GM19463 (cell line): ENCODE measurements around the gene CA4.

Experiments used
- ATAC-seq: cut with Tn5 transposase; IDR thresholded peaks from one replicate; pipeline ENCODE4 v1.9.1; 2021; ENCODE audit warnings: mild to moderate bottlenecking, moderate library complexity; ENCODE audit not compliant: unreplicated experiment

Gene CA4

DNA sequence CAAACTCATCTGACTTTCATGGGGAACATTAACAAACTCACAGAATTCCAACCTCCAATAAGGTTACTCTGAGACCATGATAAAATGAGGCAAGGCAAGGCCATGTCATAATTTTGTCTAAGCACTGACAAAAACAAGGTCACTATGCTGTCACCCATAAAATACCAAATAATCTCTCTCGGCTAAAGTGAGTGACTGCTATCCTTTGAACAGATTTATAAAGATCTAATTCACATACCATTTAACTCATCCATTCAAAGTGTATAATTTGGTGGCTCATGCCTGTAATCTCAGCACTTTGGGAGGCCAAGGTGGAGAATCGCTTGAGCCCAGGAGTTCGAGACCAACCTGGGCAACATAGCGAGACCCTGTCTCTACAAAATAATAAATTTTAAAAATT lies 20.6 kb upstream of the CA4 start:
- no peak for ATAC-seq

DNA sequence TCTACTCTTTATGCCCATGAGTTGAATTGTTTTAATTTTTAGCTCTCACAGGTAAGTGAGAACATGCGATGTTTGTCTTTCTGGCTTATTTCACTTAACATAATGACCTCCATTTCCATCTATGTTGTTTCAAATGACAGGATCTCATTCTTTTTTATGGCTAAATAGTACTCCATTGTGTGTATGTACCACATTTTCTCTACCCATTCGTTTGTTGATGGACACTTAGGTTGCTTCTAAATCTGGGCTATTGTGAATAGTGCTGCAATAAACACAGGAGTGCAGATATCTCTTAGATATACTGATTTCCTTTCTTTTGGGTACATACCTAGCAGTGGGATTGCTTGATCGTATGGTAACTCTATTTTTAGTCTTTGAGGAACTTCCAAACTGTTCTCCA lies 19.3 kb upstream of the CA4 start:
- no peak for ATAC-seq

DNA sequence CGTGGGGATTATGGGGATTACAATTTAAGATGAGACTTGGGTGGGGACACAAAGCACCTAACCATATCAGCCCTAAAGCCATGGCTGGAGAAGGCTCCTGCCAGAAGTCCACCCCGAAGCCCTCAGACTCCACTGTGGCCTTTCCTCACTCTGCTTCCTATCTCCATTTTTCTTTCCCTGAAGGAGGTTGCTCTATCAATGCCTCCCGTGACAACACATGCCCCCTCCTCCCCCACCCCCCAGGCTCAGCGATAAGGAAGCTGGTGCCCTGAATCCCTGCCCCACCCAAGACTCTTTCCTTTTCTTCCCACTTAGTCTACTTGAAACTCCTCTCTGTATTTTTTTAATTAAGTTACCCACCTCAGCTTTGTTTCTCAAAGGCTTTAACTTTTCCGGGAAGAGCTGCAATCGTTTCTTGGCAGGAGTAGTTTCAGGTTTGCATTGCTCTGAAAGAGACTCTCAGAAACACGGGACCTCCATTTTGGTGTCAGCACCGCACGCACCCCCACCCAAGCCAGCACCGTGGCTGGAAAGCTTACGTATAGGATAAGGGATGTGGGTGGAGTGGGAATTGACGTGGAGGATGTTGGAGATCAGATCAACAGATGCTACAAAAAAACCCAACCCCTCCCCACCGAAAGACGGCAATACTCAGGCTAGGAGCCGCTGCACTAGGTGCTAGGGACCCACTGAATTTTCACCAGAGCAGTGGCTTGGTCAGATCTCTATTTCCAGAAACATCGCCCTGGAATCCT lies 15.2 kb upstream of the CA4 start:
- no peak for ATAC-seq

DNA sequence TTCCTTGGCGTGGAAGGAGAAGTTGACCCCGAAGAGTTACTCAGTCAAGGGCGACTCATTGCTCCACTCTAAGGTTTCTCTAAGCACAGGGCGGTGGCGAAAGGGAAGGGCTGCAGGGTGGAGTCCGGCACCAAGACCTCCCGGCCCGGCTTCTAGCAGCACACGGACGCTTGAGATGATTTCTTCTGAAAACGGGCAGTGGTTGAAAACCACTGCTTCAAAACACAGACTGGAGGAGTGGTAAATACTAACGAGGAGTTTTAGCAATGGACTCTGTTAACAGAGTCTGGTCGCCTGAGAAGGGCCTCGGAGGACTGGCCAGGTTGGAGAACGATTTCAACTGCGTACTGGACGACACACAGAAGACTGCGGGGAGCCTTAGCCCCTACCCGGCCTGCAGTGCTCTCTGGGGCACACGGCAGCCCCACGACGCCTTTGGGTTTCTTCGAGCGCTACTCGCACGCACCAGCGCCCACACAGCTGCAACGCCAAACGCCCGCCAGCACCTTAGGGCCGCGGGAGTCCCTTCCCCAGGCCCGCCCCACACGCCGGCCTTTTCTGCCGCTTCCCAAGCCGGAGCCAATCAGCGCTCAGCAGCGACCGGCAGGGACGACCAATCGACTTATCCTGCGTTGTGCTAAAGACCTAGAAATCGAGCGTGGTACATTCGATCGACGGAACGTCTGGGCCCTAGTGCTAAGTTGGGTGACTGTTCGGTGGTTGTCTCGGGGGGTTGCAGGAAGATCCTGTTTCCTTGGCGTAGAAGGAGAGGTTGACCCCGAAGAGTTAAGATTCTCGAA lies 14.4 kb upstream of the CA4 start:
- peak; percentile 94 for ATAC-seq

DNA sequence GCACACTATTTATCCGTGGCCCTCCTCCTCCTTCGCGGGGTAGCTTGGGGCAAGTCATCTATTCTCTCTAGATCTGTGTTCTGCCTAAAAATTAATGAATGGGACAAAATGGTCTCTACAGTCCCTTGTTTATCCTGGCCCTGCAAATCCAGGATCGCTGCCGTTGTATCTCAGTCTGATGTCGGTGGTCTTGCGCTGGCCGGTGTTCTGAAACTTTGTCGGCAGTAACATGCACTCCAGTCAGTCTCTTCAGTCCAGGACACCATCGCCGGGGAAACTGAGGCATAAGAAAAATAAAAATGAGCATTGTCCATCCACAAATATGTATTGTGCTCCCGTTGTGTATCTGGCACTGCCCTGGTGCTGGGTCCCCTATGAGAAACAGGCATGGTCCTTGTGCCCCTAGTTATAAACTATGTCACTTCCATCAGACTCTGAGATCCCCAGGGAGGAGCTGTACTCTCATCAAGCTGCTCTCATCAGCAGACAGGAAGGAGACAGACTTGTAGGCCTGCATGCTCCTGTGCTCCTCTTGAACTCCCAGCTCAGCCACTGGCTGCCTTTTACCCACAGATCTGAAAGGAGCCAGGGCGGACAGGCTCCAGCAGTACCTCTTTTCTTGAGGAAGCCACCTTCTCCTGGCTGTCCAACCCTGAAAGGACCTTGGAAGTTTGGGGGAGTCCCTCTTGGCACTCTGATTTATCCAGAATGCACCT lies 13.7 kb upstream of the CA4 start:
- no peak for ATAC-seq

DNA sequence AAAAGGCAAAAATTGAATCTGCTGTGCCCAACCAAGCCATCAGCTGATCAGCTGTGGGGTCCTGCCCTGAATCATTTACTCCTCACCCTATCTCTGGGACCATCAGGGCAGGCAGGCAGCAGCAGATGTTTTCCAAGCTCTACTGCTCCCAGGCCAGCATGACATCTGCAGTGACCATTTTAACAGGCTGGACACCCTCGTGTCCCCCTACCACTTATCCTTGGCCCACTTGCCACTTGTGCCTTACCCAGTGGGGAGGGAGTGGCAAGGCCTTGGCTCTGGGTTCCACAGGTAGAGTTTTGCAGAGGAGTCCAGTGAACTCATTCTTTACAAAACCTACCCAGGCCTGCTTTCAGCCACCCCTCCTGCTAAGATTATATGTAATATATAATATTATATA lies 12.0 kb upstream of the CA4 start:
- ATAC-seq, result no peak

DNA sequence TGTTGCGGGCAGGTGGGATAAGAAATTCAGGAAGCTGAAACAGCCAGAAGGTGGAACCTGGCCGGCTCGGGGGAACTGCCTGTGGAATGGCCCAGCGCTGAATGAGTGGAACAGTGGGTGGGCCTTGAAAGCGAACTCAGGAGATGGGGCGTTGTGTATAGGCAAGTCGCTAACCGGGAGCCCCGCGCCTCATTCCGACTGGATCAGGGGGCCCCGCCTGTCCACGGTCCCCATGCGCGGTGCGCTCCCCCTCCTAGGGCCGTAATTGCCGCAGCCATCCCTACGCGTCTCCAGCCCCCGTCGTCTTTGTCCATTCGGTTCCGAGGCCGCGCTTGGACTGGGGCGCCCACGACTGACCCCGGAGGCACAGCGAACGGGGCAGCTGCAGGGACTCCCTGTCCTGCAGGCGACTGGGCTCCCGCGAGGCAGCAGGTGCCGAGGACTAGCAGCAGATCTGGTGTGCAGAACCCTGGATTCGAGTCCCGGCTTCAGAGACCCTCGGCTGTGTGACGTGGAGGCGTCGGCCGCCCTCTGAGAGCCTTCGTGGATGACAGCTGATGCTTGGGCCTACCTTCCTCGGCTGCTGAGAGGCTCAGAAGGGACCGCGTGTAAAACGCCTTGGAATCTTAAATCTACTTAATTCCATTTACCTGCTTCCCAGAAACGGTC lies 10.9 kb upstream of the CA4 start:
- ATAC-seq, result no peak

DNA sequence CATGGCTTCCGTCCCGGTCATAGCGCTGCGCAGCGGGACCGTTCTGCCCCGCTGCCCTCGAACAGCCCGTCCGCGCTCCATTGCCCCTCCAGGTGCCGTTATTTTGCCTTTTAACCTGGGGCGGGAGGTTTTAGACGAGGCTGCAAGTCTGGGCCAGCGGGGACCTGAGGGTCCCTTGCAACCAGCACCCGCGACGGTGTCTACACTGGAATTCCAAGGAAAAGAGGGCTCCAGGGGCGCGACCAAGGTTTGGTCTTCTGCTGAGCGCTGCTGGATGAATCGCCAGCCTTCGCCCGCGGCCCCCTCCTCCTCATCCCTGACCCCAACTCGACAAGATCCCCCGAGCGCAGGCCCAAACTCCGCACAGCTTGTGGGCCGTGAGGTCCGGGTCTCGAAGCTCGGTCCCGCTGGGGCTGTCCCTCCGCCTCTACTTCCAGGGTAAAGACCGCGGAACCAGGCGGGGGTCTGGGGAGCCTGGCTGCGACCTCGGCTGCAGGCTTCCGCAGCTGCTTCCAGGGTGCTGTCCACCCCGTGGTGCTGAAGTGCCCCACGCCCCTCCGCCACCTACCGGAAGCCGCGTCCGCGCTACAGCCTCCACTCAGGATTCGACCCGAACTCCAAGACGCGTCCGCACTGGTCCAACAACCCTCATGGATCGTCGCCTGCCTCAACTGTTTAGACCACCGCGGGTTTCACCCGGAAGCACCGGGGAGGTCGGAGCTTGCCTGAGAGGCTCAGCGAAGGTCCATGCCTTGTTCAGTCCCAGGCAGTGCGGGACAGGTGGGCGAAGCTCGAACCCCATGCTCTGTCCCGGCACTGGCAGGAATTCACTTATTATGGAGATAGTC lies 10.1 kb upstream of the CA4 start:
- no peak for ATAC-seq

DNA sequence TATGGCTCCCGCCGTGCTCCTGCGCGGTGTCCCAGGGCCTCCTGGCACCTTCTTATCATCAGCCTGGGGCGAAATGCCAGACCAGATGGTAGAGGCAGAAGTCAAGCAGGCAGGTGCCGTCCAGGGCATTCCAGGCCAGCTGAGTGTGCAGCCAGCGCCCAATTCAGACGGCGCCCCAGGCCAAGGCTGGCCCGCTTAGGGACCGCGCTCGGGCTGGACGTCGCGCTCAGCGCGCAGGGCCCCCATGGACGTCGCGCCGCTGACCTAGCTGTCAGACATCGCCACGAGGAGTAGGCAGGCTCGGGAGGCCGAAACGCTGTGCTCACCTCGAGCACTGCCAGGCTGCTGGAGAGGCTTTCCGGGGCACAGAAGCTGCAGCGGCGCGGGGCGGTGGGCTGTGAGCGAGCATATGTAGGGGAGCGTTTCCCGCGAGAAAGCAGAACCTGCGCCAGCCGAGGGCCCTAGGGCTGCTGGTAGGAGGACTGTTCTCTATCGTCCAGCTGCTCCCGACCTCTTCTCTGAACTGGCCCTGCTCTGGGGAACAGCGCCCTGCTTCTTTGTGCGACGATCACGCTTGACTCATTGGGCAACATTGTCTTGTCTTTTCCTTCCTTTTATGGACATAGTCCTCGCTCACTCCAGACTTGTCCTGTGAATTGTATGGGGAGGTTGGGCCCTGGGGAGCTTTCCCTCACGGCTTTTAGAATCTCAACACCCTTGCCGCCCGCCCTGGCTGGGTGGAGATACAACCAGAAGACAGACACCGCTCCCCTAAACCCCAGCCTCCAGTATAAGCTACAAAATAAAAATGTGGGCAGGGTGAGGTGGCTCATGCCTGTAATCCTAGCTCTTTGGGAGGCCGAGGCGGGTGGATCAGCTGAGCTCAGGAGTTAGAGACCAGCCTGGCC lies 8.4 kb upstream of the CA4 start:
- no peak for ATAC-seq

DNA sequence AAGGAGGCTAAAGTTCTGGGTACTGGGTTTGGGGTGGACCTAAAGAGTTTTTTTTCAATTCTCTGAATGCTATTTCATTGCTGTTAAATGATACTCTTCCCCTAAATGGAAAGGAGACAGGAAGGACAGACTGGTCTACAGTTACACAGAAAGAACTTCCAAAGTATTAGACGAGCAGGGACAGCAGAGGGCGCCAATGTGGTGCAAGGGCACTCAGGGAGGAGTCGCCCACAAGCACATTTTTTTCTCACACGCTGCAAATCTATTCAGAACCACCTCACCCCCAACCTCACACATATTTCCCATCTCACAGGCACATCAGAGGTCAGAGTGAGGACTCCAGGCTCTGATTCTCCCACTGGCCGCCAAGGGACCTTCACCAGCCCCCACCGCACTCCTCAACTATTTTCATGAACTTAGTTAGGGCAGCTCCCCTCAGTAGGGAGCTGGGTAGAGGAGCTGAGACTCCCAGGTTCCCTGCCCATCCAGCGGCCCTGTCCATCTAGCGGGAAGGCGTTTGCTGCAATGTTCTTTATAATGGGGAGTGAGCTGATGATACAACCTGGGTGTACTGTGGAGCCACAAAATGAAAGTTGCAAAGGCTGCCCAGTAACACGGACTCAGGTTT lies 6.8 kb upstream of the CA4 start:
- ATAC-seq, result peak; percentile 58

DNA sequence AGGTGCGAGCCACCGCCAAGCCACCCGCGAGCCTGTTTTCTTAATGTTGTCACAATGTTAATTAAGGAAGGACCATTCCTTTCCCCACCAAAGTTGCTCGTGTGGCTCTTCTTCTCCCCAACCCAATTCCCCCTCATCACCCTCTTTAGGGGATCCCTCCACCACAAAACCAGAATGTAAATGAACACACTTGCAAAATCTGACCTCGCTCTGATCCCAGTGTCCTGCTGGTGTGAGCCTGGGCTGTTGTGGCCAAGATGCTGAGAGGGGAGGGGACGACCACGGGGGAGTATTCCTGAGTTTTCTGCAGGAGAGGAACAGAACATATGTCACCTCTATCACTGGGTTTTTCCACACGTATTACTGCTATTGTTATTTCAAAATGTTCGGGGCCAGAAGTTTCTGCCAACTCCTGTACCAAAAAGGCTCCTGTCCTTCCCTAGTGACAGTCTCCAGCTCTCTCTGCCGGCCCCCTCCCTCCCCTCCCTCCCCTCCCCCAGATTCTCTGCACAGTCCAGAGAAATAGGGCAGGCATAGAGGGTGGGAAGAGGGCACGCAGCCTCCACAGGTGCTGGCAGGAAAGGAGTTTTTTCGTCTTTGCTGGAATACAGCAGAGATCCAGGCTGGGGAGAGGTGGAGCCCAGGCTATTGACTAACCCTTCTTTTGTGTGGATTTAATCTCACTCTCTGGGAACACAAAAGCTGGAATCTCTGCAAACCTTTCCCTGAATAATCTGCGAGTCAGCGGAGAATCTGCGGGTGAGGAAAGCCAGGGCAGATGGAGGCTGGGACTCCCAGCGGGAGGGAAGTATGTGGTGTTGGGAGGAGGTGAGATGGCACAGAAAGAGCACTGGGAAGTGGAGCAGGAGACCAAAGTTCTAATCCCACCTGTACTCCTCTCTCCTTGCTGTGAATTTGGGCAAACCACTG lies 4.5 kb upstream of the CA4 start:
- no peak for ATAC-seq

DNA sequence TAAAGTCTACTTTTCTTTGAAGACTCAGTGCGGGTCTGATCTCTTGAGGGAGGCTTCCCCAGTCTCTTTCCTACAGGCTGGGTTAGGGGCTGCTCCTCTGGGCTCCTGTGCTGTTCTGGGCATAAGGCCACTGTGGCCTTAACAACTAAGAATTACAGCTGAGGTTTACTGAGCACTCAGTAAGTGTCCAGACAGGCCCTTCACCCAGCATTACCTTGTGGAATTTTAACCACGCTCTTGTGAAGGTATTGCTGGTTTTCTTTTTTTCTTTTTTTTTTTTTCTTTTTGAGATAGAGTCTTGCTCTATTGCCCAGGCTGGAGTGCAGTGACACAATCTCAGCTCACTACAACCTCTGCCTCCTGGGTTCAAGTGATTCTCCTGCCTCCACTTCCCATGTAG lies 3.6 kb upstream of the CA4 start:
- ATAC-seq, result no peak

DNA sequence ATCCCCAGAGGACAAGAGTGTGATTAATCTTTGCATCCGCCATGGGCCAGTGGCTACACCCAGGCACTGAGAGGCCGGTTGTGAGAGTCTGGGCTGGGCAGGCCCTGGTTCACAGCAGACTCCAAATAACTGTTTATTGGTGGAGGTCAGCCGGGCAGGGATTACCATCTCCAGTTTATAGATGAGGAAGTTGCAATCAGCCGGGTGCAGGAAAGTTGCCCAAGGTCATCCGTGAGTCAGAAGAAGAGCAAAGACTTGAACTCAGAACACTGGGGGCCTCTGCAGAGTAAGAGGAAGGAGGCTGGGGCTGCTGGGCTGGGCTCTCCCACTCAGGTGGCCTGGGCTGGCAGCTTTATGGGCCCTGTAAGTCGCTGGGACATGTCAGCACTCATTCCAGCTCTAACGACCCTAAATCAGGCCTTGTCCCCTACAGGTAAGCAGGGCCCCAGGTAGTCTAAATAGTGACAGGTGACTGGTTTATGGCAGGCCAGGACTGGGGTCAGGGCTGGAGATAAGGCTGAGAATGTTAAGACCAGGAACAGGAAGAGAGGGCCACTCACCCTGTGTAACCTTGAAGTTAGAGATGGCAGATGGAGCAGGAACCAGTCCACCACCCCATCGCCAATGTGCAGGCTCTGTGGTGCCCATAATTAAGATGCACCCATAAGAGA lies 2.1 kb upstream of the CA4 start:
- no peak for ATAC-seq

DNA sequence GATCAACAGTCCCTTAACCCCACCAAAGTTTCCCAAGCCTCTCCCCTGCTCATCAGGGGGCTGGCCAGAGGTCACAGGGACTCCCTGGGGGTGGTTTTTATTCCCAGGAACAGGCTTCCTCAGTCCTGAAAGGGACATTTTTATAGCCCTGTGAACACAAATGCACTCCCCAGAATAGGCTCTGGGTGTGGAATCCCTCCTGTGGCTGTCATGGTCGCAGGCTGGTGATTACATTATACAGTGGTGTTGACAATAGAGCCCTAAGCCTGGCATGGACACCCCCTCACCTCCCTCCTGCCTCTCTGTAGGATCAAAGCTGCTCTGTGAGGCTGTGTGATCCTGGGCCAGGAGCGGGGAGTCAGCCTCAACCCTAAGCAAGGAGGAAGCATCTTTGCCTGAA lies 1.4 kb upstream of the CA4 start:
- ATAC-seq, result no peak

DNA sequence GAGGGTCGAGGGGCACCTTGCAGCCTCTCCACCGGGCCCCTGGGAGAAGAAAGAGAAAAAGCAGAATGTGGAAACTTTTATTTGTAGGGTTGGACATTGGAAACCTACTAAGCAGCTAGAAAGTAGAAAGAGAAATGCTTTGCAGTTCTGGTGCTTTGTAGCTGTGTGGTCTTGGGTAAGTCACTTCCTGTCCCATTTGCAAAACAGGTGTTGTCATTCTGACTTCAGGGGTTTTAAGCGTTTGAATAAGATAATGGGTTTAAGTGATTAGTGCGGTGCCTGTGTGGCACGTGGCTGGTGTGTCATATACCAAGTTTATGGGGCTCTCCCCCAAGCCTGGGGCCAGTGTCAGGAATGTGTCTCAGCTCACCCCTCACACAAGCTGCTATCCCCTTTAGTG lies 1.6 kb downstream of the CA4 start:
- peak; percentile 64 for ATAC-seq

DNA sequence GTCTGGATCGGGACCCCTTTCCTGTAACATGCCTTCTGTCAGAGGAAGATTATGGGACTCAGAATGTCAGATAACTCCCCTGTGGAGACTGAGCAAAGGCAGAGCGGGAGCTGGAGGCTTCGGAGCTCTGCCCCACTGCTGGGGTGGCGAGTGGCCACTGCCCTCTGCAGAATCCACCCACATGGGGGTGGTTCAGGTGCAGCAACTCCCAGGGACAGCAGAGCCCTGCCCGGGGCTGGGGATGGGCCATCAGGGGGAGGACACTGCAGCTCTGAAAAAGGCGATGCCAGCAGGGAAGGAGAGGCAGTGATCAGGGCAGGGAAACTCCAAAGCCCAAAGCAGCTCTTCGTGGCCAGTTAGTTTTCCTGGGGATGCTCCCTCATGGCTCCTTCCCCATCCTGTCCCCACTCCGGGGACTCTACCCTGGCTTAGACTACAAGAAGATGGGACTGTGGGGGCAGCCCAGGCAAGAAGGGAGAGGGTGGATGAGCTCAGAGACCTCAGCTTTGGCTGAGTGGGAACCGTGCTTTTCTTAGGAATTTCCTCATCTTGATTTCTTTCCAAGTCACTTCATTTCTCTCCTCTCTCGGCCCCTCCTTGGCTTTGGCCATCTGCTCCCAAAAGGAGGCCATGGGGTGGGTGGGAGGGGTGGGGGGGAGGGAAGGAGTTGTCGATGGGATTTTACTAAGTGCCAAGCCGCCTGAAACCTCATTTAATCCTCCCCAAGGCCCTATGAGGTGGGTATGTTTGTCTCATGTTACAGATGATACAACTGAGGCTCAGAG lies 4.0 kb downstream of the CA4 start:
- no peak for ATAC-seq
